ENCODE measurements around the gene ZMIZ2. TPM values are rescaled to one million over a fixed set of nuclear protein-coding genes. Genes with fewer than 3 reads are reported as not detected.

The ZMIZ2 gene
- total and polyA plus RNA-seq, 2 donors (not counting 1 experiment from before 2014, with no cell fraction given): 254 to 442 TPM

DNA sequence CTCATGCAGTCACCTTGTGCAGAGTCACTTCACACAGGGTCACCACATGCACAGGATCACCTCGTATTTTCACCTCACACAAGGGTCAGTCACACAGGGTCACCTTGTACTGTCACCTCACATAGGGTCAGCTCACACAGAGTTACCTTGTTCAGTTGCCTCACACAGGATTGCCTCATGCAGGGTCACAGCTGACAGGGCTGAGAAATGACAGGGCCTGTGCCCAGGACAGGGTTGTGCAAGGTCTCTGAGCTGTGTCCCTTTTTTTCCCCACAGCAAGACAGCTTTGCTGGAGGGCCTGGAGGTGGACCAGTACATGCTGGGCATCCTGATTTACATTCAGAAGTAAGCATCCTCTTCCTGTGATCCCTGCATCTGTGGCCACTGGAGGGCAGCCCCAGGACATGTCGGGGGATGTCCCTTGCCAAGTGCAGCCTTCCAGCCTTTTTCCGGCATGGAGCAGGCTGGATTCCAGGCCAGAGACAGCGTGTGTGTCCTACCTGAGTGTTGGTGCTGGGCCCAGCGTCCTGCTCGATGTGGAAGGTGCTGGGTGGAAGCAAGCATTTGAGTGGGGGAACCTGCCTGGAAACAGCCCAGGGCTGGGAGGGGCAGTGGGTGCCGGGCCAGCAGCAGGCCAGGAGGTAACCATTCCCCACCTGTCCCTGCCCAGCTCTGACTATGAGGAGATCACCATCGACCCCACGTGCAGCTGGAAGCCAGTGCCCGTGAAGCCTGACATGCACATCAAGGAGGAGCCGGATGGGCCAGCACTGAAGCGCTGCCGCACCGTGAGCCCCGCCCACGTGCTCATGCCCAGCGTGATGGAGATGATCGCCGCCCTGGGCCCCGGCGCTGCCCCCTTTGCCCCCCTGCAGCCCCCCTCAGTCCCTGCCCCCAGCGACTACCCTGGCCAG is 16.3 kb downstream of the ZMIZ2 start:
- Histone ChIP-seq H3K79me2 (ENCODE audit: control insufficient read depth, insufficient read depth, low read length) (peaks cover 4% of the 10 kb centered on the region), H3K27ac (ENCODE audit: low read length in 2 of 2) (no peak overlapping the region), H3K36me3 (replicated peaks in 1 of 2; ENCODE audit: control extremely low read depth in 1 of 2, control insufficient read depth in 1 of 2, extremely low read depth in 1 of 2, insufficient read depth in 2 of 2, low read length in 1 of 2) (peaks cover 0 to 78% of the 10 kb centered on the region in 2 experiments), H3K27me3 (replicated peaks in 1 of 4; ENCODE audit: control extremely low read depth in 1 of 4, control insufficient read depth in 3 of 4, insufficient read depth in 4 of 4, low read length in 3 of 4) (no peaks in the 10 kb centered on the region), H3K9me3 (ENCODE audit: control extremely low read depth in 1 of 3, control insufficient read depth in 2 of 3, insufficient read depth in 1 of 3, low read length in 2 of 3) (peaks cover 0 to 6% (median 0%) of the 10 kb centered on the region in 3 donors), H4K20me1 (ENCODE audit: control insufficient read depth, insufficient read depth, low read length, poor library complexity, severe bottlenecking) (peaks cover 26% of the 10 kb centered on the region), H3K4me1 (ENCODE audit: control insufficient read depth in 2 of 2, insufficient read depth in 2 of 2, low read length in 2 of 2) (peaks cover 25 to 36% of the 10 kb centered on the region in 2 donors), H3K4me2 (replicated peaks; ENCODE audit: low read depth, low read length, poor library complexity, severe bottlenecking) (no peak overlapping the region), H3K4me3 (ENCODE audit: control extremely low read depth in 1 of 5, extremely low read depth in 1 of 5, insufficient read depth in 1 of 5, low read depth in 2 of 5, low read length in 4 of 5) (no peak overlapping the region), H3K9ac (ENCODE audit: low read length) (no peak overlapping the region), H2AFZ (ENCODE audit: insufficient read depth, low read depth, low read length, poor library complexity, severe bottlenecking) (no peak overlapping the region)
- no peak for DNase-seq
- Mint-ChIP-seq H3K9me3 (ENCODE audit: insufficient read depth) (no peaks in the 10 kb centered on the region), H3K4me3 (no peak overlapping the region), H3K4me1 (peaks cover 34% of the 10 kb centered on the region), H3K27me3 (no peaks in the 10 kb centered on the region), H3K27ac (no peak overlapping the region)
- no peak for ATAC-seq (ENCODE audit: low read depth)
- ChIA-PET CTCF (interaction anchor here (1.4 kb wide), 1 partner anchor 83 kb away, joined by 3 read pairs; the partner anchor contains the start of gene H2AZ2), POLR2A (no interaction called here)
- WGBS (ENCODE audit: insufficient coverage): 97% methylated on average over 22 of the region's 22 CpGs
- TF ChIP-seq, protein P1, sequence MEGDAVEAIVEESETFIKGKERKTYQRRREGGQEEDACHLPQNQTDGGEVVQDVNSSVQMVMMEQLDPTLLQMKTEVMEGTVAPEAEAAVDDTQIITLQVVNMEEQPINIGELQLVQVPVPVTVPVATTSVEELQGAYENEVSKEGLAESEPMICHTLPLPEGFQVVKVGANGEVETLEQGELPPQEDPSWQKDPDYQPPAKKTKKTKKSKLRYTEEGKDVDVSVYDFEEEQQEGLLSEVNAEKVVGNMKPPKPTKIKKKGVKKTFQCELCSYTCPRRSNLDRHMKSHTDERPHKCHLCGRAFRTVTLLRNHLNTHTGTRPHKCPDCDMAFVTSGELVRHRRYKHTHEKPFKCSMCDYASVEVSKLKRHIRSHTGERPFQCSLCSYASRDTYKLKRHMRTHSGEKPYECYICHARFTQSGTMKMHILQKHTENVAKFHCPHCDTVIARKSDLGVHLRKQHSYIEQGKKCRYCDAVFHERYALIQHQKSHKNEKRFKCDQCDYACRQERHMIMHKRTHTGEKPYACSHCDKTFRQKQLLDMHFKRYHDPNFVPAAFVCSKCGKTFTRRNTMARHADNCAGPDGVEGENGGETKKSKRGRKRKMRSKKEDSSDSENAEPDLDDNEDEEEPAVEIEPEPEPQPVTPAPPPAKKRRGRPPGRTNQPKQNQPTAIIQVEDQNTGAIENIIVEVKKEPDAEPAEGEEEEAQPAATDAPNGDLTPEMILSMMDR (IDR thresholded peaks at IDR 0.05): no peak
- no peak for TF ChIP-seq EZH2 (IDR thresholded peaks at IDR 0.05; ENCODE audit: borderline replicate concordance, insufficient read depth, low read depth, low read length, poor library complexity, severe bottlenecking)
- intact Hi-C loops (cut with micrococcal nuclease): no loop called here
